Karpas-422 (cell line): Measurements from ENCODE around the gene SCGB1C2. TPM values are rescaled to one million over a fixed set of nuclear protein-coding genes. Genes with fewer than 3 reads are reported as not detected.

Source experiments
- DNase-seq: peaks from one replicate; pipeline ENCODE4 v3.0.0-alpha.2; 2015
- H2AFZ ChIP-seq: fragments of 200-600 bp; sonication (generic); 2 replicates; pipeline ENCODE4 v1.6.1; 2014; ENCODE audit warnings: antibody characterized with exemption, low read length, mixed read lengths
- H3K27ac ChIP-seq: fragments of 200-600 bp; sonication (generic); 2 replicates; pipeline ENCODE4 v1.5.1; 2014; ENCODE audit warnings: mild to moderate bottlenecking, low read length, moderate library complexity
- H3K27me3 ChIP-seq: fragments of 200-600 bp; sonication (generic); 2 replicates; pipeline ENCODE4 v1.6.1; 2014; ENCODE audit warnings: low read length, mixed read lengths
- H3K36me3 ChIP-seq: fragments of 200-600 bp; sonication (generic); 2 replicates; pipeline ENCODE4 v1.6.1; 2014; ENCODE audit warnings: low read length, mixed read lengths; ENCODE audit not compliant: insufficient read depth
- H3K4me1 ChIP-seq: fragments of 200-600 bp; sonication (generic); 2 replicates; pipeline ENCODE4 v1.6.1; 2014; ENCODE audit warnings: mild to moderate bottlenecking, low read length, mixed read lengths
- H3K4me2 ChIP-seq: fragments of 200-600 bp; sonication (generic); 2 replicates; pipeline ENCODE4 v1.6.1; 2014; ENCODE audit warnings: low read length, low read depth, mild to moderate bottlenecking; ENCODE audit not compliant: poor library complexity, severe bottlenecking
- H3K4me3 ChIP-seq: fragments of 200-600 bp; sonication (generic); 2 replicates; pipeline ENCODE4 v1.5.1; 2014; ENCODE audit warnings: mild to moderate bottlenecking, antibody characterized with exemption, low read length, mixed read lengths
- H3K79me2 ChIP-seq: fragments of 200-600 bp; sonication (generic); 2 replicates; pipeline ENCODE4 v1.6.1; 2014; ENCODE audit warnings: mild to moderate bottlenecking, low read length, mixed read lengths
- H3K9ac ChIP-seq: fragments of 200-600 bp; sonication (generic); 2 replicates; pipeline ENCODE4 v1.6.0; 2014; ENCODE audit warnings: low read length
- H3K9me2 ChIP-seq: fragments of 200-600 bp; sonication (generic), shearing (Covaris generic); replicated peaks from 2 replicates; pipeline ENCODE4 v1.6.0; 2014; ENCODE audit warnings: mild to moderate bottlenecking, low read length, moderate library complexity; ENCODE audit not compliant: insufficient read depth
- H3K9me3 ChIP-seq: fragments of 300-700, 200-600 bp; sonication (generic); 2 replicates; pipeline ENCODE4 v1.6.1; 2014; ENCODE audit warnings: low read length, mixed read lengths
- H4K20me1 ChIP-seq: fragments of 200-600 bp; sonication (generic); 2 replicates; pipeline ENCODE4 v1.6.1; 2014; ENCODE audit warnings: mild to moderate bottlenecking, antibody characterized with exemption, low read length, low read depth; ENCODE audit not compliant: insufficient read depth
- total RNA-seq: library from RNA; depleted of rRNA; stranded (reverse); fragments of >200 nt; shearing (Covaris generic); gene quantifications from 2 replicates; pipeline ENCODE4 v1.2.3, GENCODE V29; 2014; ENCODE audit warnings: low replicate concordance

The SCGB1C2 gene
- total RNA-seq, 1 experiment from 2014 or later: not detected

DNA sequence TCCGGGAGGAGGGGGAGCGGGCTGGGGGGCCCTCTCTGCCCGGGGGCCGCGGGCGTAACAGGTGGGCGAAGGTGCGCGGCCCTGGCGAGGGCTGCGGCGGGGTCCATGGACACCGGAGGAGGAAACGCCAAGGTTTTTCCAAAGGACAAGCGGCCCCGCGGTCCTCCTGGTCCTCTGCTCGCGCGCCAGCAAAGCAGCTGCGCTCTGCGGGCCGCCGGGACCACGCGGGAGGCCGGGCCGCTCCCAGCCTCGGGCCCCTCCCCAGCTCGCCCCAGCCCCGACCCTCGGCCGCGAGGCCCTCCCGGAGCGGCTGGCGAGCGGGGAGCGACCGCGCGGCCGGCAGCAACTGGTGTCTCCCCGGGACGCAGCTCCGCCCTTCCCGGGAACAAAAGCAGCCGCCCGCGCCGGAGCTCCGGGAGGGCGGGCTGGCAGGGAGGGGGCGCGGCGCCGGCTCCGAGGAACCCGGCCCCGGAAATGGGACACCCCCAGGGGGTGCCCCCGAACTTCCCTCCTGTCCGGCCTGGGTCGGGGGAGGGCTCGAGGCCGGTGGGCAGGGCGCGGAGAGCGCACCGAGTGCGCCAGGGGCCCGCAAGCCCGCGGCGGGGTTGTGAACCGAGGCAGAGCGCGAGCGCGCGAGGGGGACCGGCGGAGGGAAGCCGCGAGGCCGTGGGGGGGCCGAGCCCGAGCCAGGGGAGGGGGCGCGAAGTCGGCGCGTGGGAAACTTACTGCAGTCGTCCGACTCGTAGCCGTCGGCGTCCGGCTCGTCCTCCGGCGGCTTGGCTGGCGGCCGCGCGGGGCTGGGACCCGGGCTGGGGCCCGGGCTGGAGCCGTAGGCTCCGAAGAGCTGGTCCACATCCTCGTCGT, 43.2 kb downstream of the SCGB1C2 start:
- no peaks in the 10 kb centered on the region for H3K4me1 ChIP-seq
- H3K9me3 ChIP-seq: no peaks in the 10 kb centered on the region
- no peak overlapping the region for H2AFZ ChIP-seq
- H3K36me3 ChIP-seq: no peaks in the 10 kb centered on the region
- H4K20me1 ChIP-seq: no peaks in the 10 kb centered on the region
- no peaks in the 10 kb centered on the region for H3K27me3 ChIP-seq
- DNase-seq: no peak
- H3K9ac ChIP-seq: no peak overlapping the region
- no peaks in the 10 kb centered on the region for H3K79me2 ChIP-seq
- no peak overlapping the region for H3K4me3 ChIP-seq
- H3K4me2 ChIP-seq: no peak overlapping the region
- H3K27ac ChIP-seq: no peak overlapping the region
- H3K9me2 ChIP-seq: no peaks in the 10 kb centered on the region

GRCh38 chr17:181245-182049, 44.1 kb downstream of the SCGB1C2 start, which contains the start of gene DOC2B:
Gene DOC2B (minus strand): TSS chr17:181650. CDS start chr17:181479, 171 bp downstream.
- H4K20me1 ChIP-seq: no peaks in the 10 kb centered on the region
- H2AFZ ChIP-seq: no peak within 1 kb of the TSS
- no peak within 1 kb of the TSS for H3K27ac ChIP-seq
- H3K36me3 ChIP-seq: no peaks in the 10 kb centered on the region
- H3K27me3 ChIP-seq: no peaks in the 10 kb centered on the region
- H3K4me3 ChIP-seq: no peak within 1 kb of the TSS
- no peak within 1 kb of the TSS for H3K4me2 ChIP-seq
- no peaks in the 10 kb centered on the region for H3K79me2 ChIP-seq
- H3K4me1 ChIP-seq: no peaks in the 10 kb centered on the region
- no peaks in the 10 kb centered on the region for H3K9me2 ChIP-seq
- H3K9ac ChIP-seq: no peak within 1 kb of the TSS
- H3K9me3 ChIP-seq: no peaks in the 10 kb centered on the region
- no peak for DNase-seq

- no peaks in the 10 kb centered on the region for H3K79me2 ChIP-seq
- H2AFZ ChIP-seq: no peak overlapping the region
- H3K9me2 ChIP-seq: no peaks in the 10 kb centered on the region
- H3K4me2 ChIP-seq: no peak overlapping the region
- H3K4me1 ChIP-seq: no peaks in the 10 kb centered on the region
- no peak overlapping the region for H3K27ac ChIP-seq
- no peak overlapping the region for H3K4me3 ChIP-seq
- H3K27me3 ChIP-seq: no peaks in the 10 kb centered on the region
- no peak overlapping the region for H3K9ac ChIP-seq
- DNase-seq: no peak
- no peaks in the 10 kb centered on the region for H3K9me3 ChIP-seq
- no peaks in the 10 kb centered on the region for H3K36me3 ChIP-seq
- no peaks in the 10 kb centered on the region for H4K20me1 ChIP-seq
Observed at GRCh38 chr17:182050-182751, 44.8 kb downstream of the SCGB1C2 start.

GRCh38 chr17:183021-183420, 45.7 kb downstream of the SCGB1C2 start:
- Histone ChIP-seq H3K9ac (no peak overlapping the region), H3K79me2 (no peaks in the 10 kb centered on the region), H3K9me3 (no peaks in the 10 kb centered on the region), H3K9me2 (no peaks in the 10 kb centered on the region), H3K36me3 (no peaks in the 10 kb centered on the region), H3K27ac (no peak overlapping the region), H4K20me1 (no peaks in the 10 kb centered on the region), H3K4me2 (no peak overlapping the region), H3K4me3 (no peak overlapping the region), H2AFZ (no peak overlapping the region), H3K27me3 (no peaks in the 10 kb centered on the region), H3K4me1 (no peaks in the 10 kb centered on the region)
- DNase-seq: no peak

GRCh38 chr17:185445-186138, 48.2 kb downstream of the SCGB1C2 start:
- Histone ChIP-seq H3K9ac (no peak overlapping the region), H3K36me3 (no peaks in the 10 kb centered on the region), H2AFZ (no peak overlapping the region), H3K4me2 (no peak overlapping the region), H3K9me3 (no peaks in the 10 kb centered on the region), H3K79me2 (no peaks in the 10 kb centered on the region), H3K27me3 (no peaks in the 10 kb centered on the region), H4K20me1 (no peaks in the 10 kb centered on the region), H3K4me3 (no peak overlapping the region), H3K4me1 (no peaks in the 10 kb centered on the region), H3K27ac (no peak overlapping the region), H3K9me2 (no peaks in the 10 kb centered on the region)
- DNase-seq: no peak

DNA sequence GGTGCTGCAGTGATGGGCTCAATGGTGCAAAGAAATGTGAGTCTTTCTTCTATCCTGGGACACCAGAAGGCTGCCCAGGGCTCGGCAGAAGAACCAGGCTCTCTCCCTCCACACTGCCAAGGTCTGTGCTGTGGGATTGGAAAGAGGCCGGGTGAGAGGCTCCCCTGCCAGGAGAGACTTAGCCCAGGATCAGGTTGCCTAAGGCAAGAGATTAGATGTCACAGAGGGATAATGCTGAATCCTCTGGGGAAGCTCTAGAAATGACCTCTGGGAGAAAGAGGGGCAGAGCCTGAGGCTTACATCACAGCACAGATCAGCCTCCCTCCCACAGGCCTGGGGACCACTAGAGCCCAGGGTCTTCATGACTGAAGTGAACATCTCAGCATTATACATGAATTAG, 49.8 kb downstream of the SCGB1C2 start:
- Histone ChIP-seq H3K9ac (no peak overlapping the region), H3K4me3 (no peak overlapping the region), H4K20me1 (no peaks in the 10 kb centered on the region), H3K9me3 (no peaks in the 10 kb centered on the region), H2AFZ (no peak overlapping the region), H3K79me2 (no peaks in the 10 kb centered on the region), H3K4me1 (no peaks in the 10 kb centered on the region), H3K36me3 (no peaks in the 10 kb centered on the region), H3K4me2 (no peak overlapping the region), H3K27me3 (no peaks in the 10 kb centered on the region), H3K9me2 (no peaks in the 10 kb centered on the region), H3K27ac (no peak overlapping the region)
- no peak for DNase-seq
